Measurements from ENCODE around the gene RLBP1.

DNA sequence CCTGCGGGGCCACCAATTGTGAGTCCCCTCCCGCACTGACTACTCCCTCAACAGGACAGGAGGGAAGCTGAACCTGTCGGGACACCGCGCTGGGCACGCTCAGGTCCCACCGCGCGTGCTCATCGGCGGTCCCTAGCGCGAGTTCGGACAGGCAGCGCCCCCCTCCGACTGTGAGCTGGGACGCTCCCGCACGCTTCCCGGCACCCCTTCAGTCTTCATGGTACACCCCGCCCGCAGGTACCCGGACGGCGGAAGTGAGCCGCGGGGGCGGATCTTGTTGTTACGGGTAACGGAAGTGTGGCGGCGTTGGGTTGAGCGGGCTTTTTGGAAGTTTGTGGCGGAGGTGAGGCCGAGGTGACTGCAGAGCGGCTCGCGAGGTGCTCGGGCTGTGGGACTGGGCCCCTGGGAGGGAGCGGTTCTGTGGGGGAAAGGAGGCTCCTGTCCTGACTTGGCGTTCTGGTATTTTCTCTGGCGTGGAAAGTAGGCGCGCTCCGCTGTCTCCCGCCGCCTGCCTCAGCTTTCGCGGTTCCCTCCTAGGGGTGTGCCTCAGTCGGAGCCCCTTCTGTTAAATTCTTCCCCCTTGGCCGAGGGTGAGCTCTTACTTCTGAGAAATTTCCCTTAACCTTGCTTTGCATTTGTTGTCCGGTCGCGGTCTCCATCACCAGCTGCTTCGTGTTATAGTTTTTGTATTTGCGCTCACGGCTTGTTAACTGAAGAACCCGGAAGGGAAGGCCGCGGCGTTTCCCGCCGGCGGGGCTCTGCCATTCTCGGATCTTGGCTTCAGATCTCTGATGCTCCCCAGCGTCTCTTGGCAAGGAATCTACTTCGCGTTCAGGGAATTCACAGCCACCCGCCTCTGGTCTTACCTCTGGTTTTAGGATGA is 22.6 kb upstream of the RLBP1 start, which contains the start of gene FANCI:
- TF ChIP-seq GFI1B (tag by site-specific recombination; IDR thresholded peaks at IDR 0.05) (no peak), ZNF24 (tag by site-specific recombination; IDR thresholded peaks at IDR 0.05) (0 out of 2 replicates have a peak, but pooled peaks have one; percentile 27), ZEB2 (tag by site-specific recombination; IDR thresholded peaks at IDR 0.05) (peak; percentile 92), ZNF529 (tag by site-specific recombination; IDR thresholded peaks at IDR 0.05; ENCODE audit: insufficient replicate concordance) (no peak), ZNF274 (IDR thresholded peaks at IDR 0.05; ENCODE audit: low read length) (no peak), ZNF274 (tag by site-specific recombination; IDR thresholded peaks at IDR 0.05; ENCODE audit: borderline replicate concordance) (no peak), ZFP41 (tag by site-specific recombination; IDR thresholded peaks at IDR 0.05; ENCODE audit: borderline replicate concordance) (no peak), KLF10 (tag by site-specific recombination; IDR thresholded peaks at IDR 0.05) (peak; percentile 29; the same call in 1 of the 2 replicates), ZNF544 (tag by site-specific recombination; IDR thresholded peaks at IDR 0.05) (no peak), BCL11A (tag by site-specific recombination; IDR thresholded peaks at IDR 0.05; ENCODE audit: low read depth) (no peak)
- TF ChIP-seq, protein P1, sequence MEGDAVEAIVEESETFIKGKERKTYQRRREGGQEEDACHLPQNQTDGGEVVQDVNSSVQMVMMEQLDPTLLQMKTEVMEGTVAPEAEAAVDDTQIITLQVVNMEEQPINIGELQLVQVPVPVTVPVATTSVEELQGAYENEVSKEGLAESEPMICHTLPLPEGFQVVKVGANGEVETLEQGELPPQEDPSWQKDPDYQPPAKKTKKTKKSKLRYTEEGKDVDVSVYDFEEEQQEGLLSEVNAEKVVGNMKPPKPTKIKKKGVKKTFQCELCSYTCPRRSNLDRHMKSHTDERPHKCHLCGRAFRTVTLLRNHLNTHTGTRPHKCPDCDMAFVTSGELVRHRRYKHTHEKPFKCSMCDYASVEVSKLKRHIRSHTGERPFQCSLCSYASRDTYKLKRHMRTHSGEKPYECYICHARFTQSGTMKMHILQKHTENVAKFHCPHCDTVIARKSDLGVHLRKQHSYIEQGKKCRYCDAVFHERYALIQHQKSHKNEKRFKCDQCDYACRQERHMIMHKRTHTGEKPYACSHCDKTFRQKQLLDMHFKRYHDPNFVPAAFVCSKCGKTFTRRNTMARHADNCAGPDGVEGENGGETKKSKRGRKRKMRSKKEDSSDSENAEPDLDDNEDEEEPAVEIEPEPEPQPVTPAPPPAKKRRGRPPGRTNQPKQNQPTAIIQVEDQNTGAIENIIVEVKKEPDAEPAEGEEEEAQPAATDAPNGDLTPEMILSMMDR (tag by site-specific recombination; IDR thresholded peaks at IDR 0.05) = peak; percentile 99
- TF ChIP-seq, protein P2, sequence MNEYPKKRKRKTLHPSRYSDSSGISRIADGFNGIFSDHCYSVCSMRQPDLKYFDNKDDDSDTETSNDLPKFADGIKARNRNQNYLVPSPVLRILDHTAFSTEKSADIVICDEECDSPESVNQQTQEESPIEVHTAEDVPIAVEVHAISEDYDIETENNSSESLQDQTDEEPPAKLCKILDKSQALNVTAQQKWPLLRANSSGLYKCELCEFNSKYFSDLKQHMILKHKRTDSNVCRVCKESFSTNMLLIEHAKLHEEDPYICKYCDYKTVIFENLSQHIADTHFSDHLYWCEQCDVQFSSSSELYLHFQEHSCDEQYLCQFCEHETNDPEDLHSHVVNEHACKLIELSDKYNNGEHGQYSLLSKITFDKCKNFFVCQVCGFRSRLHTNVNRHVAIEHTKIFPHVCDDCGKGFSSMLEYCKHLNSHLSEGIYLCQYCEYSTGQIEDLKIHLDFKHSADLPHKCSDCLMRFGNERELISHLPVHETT (tag by site-specific recombination; IDR thresholded peaks at IDR 0.05) = no peak
- TF ChIP-seq, protein P3, sequence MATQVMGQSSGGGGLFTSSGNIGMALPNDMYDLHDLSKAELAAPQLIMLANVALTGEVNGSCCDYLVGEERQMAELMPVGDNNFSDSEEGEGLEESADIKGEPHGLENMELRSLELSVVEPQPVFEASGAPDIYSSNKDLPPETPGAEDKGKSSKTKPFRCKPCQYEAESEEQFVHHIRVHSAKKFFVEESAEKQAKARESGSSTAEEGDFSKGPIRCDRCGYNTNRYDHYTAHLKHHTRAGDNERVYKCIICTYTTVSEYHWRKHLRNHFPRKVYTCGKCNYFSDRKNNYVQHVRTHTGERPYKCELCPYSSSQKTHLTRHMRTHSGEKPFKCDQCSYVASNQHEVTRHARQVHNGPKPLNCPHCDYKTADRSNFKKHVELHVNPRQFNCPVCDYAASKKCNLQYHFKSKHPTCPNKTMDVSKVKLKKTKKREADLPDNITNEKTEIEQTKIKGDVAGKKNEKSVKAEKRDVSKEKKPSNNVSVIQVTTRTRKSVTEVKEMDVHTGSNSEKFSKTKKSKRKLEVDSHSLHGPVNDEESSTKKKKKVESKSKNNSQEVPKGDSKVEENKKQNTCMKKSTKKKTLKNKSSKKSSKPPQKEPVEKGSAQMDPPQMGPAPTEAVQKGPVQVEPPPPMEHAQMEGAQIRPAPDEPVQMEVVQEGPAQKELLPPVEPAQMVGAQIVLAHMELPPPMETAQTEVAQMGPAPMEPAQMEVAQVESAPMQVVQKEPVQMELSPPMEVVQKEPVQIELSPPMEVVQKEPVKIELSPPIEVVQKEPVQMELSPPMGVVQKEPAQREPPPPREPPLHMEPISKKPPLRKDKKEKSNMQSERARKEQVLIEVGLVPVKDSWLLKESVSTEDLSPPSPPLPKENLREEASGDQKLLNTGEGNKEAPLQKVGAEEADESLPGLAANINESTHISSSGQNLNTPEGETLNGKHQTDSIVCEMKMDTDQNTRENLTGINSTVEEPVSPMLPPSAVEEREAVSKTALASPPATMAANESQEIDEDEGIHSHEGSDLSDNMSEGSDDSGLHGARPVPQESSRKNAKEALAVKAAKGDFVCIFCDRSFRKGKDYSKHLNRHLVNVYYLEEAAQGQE (tag by site-specific recombination; IDR thresholded peaks at IDR 0.05) = no peak
- TF ChIP-seq, protein P4, sequence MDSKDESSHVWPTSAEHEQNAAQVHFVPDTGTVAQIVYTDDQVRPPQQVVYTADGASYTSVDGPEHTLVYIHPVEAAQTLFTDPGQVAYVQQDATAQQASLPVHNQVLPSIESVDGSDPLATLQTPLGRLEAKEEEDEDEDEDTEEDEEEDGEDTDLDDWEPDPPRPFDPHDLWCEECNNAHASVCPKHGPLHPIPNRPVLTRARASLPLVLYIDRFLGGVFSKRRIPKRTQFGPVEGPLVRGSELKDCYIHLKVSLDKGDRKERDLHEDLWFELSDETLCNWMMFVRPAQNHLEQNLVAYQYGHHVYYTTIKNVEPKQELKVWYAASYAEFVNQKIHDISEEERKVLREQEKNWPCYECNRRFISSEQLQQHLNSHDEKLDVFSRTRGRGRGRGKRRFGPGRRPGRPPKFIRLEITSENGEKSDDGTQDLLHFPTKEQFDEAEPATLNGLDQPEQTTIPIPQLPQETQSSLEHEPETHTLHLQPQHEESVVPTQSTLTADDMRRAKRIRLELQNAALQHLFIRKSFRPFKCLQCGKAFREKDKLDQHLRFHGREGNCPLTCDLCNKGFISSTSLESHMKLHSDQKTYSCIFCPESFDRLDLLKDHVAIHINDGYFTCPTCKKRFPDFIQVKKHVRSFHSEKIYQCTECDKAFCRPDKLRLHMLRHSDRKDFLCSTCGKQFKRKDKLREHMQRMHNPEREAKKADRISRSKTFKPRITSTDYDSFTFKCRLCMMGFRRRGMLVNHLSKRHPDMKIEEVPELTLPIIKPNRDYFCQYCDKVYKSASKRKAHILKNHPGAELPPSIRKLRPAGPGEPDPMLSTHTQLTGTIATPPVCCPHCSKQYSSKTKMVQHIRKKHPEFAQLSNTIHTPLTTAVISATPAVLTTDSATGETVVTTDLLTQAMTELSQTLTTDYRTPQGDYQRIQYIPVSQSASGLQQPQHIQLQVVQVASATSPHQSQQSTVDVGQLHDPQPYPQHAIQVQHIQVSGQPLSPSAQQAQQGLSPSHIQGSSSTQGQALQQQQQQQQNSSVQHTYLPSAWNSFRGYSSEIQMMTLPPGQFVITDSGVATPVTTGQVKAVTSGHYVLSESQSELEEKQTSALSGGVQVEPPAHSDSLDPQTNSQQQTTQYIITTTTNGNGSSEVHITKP (tag by site-specific recombination; IDR thresholded peaks at IDR 0.05) = peak; percentile 99

All from HEK293 (cell line).